GM18868 (cell line): ENCODE measurements around the gene ZNF563.

Experiments used
- ATAC-seq: cut with Tn5 transposase; IDR thresholded peaks from one replicate; pipeline ENCODE4 v1.9.1; 2021; ENCODE audit warnings: mild to moderate bottlenecking, moderate library complexity; ENCODE audit not compliant: unreplicated experiment

The ZNF563 gene

DNA sequence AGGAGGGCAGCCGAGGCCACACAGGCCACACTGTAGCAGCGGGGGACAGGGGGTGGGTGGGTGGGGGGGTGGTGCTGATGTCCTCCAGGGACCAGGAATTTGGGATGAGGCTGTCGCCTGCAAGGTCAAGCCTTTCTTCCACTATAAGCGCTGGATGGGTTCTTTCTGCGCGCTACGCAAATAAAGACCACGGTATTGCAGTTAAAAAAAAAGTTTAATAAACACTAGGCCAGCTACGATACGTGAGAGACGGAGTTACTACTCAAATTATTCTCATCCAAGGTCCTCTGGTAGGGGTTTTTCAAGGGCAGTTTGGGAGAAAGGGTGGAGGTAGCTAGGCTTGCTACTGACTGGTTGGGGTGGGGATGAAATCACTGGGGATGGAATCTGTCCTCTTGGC is 38.2 kb downstream of the ZNF563 start:
- ATAC-seq: peak; percentile 9

DNA sequence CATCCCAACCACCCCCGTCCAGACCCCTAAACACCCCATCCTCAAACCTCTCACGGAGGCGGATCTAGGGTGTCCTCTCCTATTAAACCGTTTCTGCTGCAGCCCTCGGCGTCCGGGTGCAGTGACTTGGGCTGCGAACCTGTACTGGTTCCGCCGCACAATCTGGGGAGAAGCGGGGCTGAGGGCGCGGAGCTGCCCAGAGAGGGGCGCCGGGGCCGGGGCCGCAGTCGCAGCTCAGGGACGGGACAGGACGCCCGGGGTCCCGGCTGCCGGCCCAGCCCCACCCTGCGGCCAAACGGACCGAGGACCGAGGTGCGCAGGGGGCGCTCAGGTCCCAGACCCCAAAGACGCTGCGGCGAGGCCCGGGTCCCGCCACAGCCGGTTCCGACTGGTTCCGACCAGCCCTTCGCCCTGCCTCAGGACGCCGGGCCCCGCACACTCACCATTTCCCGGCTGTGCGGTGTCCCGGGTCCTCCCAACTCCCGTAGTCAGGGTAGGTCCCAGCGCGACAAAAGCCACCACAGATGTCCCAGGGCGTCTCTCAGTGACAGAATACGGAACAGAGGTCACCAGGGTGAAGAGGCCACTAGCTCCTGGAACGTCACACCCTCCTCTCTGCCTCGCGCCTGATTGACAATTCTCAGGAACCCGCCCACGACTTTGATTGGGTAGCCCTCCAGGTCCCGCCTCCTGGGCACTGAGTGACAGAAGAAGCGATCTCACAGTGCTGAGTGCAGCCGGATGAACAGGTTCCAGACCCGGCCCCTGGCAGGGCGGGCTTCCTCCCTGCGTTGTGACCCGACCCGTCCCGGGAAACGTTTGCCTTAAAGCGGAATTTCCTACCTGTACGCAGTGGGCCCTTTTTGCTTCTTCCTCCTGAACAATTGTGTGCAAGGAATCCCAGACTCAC is 38.9 kb downstream of the ZNF563 start, which contains the start of gene ZNF44:
ZNF44 (minus strand) TSS at position 635 of the 910 bp plus-strand sequence; CDS start at position 446, 189 bp downstream.
- ATAC-seq: peak; percentile 93

- ATAC-seq: no peak
Measured at GRCh38 chr19:12293777-12294248, 39.6 kb downstream of the ZNF563 start.

DNA sequence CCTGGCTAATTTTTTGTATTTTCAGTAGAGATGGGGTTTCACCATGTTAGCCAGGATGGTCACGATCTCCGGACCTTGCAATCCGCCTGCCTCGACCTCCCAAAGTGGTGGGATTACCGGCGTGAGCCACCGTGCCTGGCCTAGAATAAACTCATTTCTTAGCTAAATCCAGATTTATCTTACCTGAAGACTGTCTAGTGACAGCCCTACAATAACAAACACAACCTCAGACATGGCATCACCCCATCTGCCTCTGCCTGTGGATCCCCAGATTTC is 43.7 kb downstream of the ZNF563 start:
- ATAC-seq: no peak

DNA sequence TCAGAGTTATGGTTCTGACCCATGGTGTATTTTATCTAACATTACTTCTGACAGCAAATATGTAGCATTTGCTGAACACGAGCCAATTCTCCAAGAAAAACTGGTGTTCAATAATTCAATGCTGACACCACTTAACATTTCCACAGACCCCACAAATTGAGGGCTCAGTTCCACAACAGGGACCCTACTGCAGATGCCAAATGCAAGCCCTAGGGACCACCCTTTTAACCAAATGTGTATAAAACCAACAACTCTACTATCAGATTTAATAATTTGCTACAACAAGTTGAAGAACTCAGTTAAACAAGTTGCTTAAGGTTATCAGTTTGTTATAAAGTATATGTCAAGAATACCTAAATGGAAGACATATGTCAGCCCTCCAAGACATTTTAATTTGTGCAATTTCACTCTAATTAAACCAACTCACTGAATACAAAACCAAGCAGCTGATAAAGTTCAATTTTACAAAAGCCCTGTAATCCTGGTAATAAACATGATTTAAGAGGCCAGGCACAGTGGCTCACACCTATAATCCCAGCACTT is 45.4 kb downstream of the ZNF563 start:
- ATAC-seq: no peak

GRCh38 chr19:12284631-12285030 is 48.8 kb downstream of the ZNF563 start:
- no peak for ATAC-seq

DNA sequence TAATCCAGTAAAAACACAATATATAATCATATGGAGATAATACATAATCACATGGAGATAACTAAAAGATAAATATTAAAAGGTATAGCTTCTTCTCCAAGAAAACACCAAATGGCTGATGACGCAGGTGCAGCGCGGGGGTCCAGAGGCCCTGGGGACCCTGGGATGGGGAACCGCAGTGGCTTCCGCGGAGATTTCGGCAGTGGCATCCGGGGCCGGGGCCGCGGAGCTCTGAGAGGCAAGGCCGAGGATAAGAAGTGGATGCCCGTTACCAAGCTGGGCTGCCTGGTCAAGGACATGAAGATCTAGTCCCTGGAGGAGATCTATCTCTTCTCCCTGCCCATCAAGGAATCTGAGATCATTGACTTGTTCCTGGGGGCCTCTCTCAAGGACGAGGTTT is 49.2 kb downstream of the ZNF563 start:
- ATAC-seq: no peak

DNA sequence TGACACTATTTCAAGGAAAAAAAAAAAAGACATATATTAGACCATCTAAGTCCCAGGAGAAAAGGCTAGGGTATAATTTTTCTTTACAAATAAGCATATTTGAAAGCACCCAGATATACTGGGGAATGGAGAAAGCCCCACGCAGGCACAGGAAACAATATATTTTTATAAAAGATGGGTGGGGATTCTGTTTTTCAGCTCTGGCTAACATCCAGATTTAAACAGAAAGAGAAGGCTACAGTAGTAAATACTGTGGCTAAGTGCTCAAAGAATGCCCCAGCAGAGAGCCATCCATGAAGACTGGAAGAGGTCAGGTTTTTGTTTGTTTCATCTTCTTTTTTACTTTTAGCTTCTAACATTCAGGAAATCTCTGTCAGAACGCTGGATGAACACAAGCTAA is 54.7 kb downstream of the ZNF563 start:
- no peak for ATAC-seq

GRCh38 chr19:12272980-12273901 is 60.2 kb downstream of the ZNF563 start:
- no peak for ATAC-seq

GRCh38 chr19:12272386-12272785 is 61.0 kb downstream of the ZNF563 start:
- no peak for ATAC-seq

DNA sequence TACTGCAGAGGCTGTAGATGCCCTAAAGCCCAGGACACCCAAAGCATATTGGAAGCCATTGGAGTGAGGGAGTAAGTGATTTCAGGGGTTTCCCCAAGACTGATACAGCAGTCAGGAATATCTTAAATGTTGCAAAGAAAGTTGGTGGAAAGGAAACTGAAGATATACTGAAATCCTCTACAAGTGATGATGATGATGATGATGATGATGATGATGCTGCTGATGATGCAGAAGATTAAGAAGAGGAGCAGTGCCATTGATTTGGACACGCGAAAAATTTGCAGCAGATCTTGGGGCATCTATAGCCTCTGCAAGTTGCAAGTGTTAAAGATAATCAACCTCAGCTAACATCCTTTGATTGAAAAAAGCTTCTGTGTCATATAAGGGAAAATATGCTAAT is 62.6 kb downstream of the ZNF563 start:
- no peak for ATAC-seq
